Endothelial cell of umbilical vein (primary cell): ENCODE measurements around the gene SOCS3.

Source experiments
- CTCF ChIP-seq, 2 donors: IDR thresholded peaks; 1 replicate in 1 of 2; 2 replicates in 1 of 2; pipeline ENCODE4 v1.5.1; 2011; ENCODE audit warnings: low read length in 2 of 2, mild to moderate bottlenecking in 2 of 2, moderate library complexity in 2 of 2, control low read depth in 1 of 2, inconsistent platforms in 1 of 2, low read depth in 1 of 2; ENCODE audit not compliant: insufficient read depth in 1 of 2; ENCODE audit errors: extremely low read depth in 1 of 2
- EZH2 ChIP-seq: IDR thresholded peaks from 2 replicates; pipeline ENCODE4 v1.6.1; 2012; ENCODE audit warnings: borderline replicate concordance, low read depth, mild to moderate bottlenecking, moderate library complexity, low read length, inconsistent platforms; ENCODE audit not compliant: severe bottlenecking
- FOS ChIP-seq: IDR thresholded peaks from 2 replicates; pipeline ENCODE4 v1.6.1; 2011; ENCODE audit warnings: mild to moderate bottlenecking, low read length, moderate library complexity, borderline replicate concordance; ENCODE audit not compliant: insufficient read depth
- GATA2 ChIP-seq: IDR thresholded peaks from 2 replicates; pipeline ENCODE4 v1.7.0; 2011; ENCODE audit warnings: low read depth, mild to moderate bottlenecking, moderate library complexity, mixed read lengths, low read length; ENCODE audit not compliant: insufficient read length, insufficient read depth
- JUN ChIP-seq: IDR thresholded peaks from 2 replicates; pipeline ENCODE4 v1.6.1; 2011; ENCODE audit warnings: borderline replicate concordance, low read depth; ENCODE audit not compliant: insufficient read length, insufficient read depth
- MAX ChIP-seq: IDR thresholded peaks from 2 replicates; pipeline ENCODE4 v1.6.1; 2011; ENCODE audit not compliant: insufficient read depth, insufficient read length
- MYC ChIP-seq: IDR thresholded peaks from one replicate; pipeline ENCODE4 v1.6.1; 2011; ENCODE audit warnings: mild to moderate bottlenecking, low read depth, low read length
- POLR2A ChIP-seq: IDR thresholded peaks from 2 replicates; pipeline ENCODE4 v1.6.1; 2012; ENCODE audit warnings: low read depth, mild to moderate bottlenecking, control low read depth, low read length
- POLR2AphosphoS5 ChIP-seq: IDR thresholded peaks from 2 replicates; pipeline ENCODE4 v1.6.1; 2012; ENCODE audit warnings: low read depth, mild to moderate bottlenecking, control low read depth, low read length, moderate library complexity; ENCODE audit not compliant: insufficient read depth

- no peak for TF ChIP-seq POLR2A
- no peak for TF ChIP-seq MAX
- TF ChIP-seq JUN, result no peak
- TF ChIP-seq CTCF (IDR thresholded peaks at IDR 0.05; ENCODE audit: extremely low read depth in 1 of 2, insufficient read depth in 1 of 2, low read depth in 1 of 2, low read length in 2 of 2), result no peak
- TF ChIP-seq MYC, result no peak
- no peak for TF ChIP-seq EZH2
- TF ChIP-seq POLR2AphosphoS5, result no peak
- no peak for TF ChIP-seq FOS
- no peak for TF ChIP-seq GATA2
Observed at GRCh38 chr17:78362232-78362631, 2.4 kb upstream of the SOCS3 start.
